K562 (cell line): ENCODE data around the gene ADCY4. TPM values are rescaled to one million over a fixed set of nuclear protein-coding genes. Genes with fewer than 3 reads are reported as not detected.

Source experiments
- DNMT1 ChIP-seq: fragments of 450-650 bp; IDR thresholded peaks from 2 replicates; pipeline ENCODE4 v1.6.1; 2016; ENCODE audit warnings: antibody characterized with exemption, mild to moderate bottlenecking
- E2F1 ChIP-seq: sonication (generic); formaldehyde crosslinking; IDR thresholded peaks from 2 replicates; pipeline ENCODE4 v1.8.1; 2023; ENCODE audit warnings: mild to moderate bottlenecking, missing genetic modification reagents, moderate library complexity
- MAX ChIP-seq: sonication (generic); formaldehyde crosslinking; IDR thresholded peaks from 2 replicates; pipeline ENCODE4 v1.9.0; 2022; ENCODE audit warnings: mild to moderate bottlenecking, missing genetic modification reagents
- RERE ChIP-seq: sonication (generic); formaldehyde crosslinking; IDR thresholded peaks from 2 replicates; pipeline ENCODE4 v1.8.0; 2023; ENCODE audit warnings: missing genetic modification reagents, mild to moderate bottlenecking, borderline replicate concordance
- THRA ChIP-seq: fragments of 450-650 bp; IDR thresholded peaks from 2 replicates; pipeline ENCODE4 v1.6.1; 2017; ENCODE audit warnings: mild to moderate bottlenecking, moderate library complexity
- ZBTB8A ChIP-seq: fragments of 450-650 bp; IDR thresholded peaks from 2 replicates; pipeline ENCODE4 v1.6.1; 2018; ENCODE audit warnings: mild to moderate bottlenecking, moderate library complexity; ENCODE audit not compliant: partially characterized antibody
- ZNF12 ChIP-seq: sonication (generic); formaldehyde crosslinking; IDR thresholded peaks from 2 replicates; pipeline ENCODE4 v1.4.0; 2020; ENCODE audit warnings: mild to moderate bottlenecking, missing genetic modification reagents
- ZNF318 ChIP-seq, 2 experiments: fragments of 450-650 bp; IDR thresholded peaks; 2 replicates each; pipeline ENCODE4 v1.6.1; 2016; ENCODE audit warnings: mild to moderate bottlenecking in 2 of 2, borderline replicate concordance in 1 of 2, low read depth in 1 of 2, moderate library complexity in 1 of 2
- polyA plus RNA-seq, 8 experiments: library from polyadenylated mRNA; depleted of rRNA in 4 of 8; stranded (reverse) in 5 of 8; unstranded in 3 of 8; fragments of >200 nt; fragmentation: Nextera tagmentation in 2 of 8; fragmentation: Illumina TruSeq in 1 of 8; extraction: Ambion mirVana in 2 of 8; extraction: Trizol in 1 of 8; gene quantifications; 2 replicates each; pipeline versions ENCODE4 v1.2.1 to v1.2.3, GENCODE V29; 2011 to 2014; ENCODE audit warnings: inconsistent platforms in 1 of 8, missing spikeins in 1 of 8
- total RNA-seq, 7 experiments: library from RNA; depleted of rRNA in 6 of 7; stranded (reverse); fragments of >200 nt in 6 of 7; fragmentation: Illumina TruSeq in 2 of 7; extraction: Trizol in 2 of 7; gene quantifications; 2 replicates each; pipeline versions ENCODE4 v1.2.1 to v1.2.3, GENCODE V29; 2011 to 2021; ENCODE audit warnings: low replicate concordance in 1 of 7

Gene ADCY4
- total and polyA plus RNA-seq, 9 of the 15 experiments (the other 6 are each of a cell fraction or from before 2014, with no cell fraction given), result 0.04 to 0.31 (median 0.15) TPM; not detected in 2

GRCh38 chr14:24271134-24271833 is 63.6 kb downstream of the ADCY4 start, which contains the start of gene RABGGTA (continued):
- no peak for TF ChIP-seq RERE (CRISPR knock-in tag)
- TF ChIP-seq DNMT1, result no peak
- TF ChIP-seq MAX, result peak; percentile 88
- peak; percentile 79 for TF ChIP-seq ZNF12 (CRISPR knock-in tag)
- no peak for TF ChIP-seq ZNF318 (IDR thresholded peaks at IDR 0.05; ENCODE audit: borderline replicate concordance in 1 of 2, low read depth in 1 of 2)
- no peak for TF ChIP-seq ZBTB8A
- peak; percentile 41; the same call in 1 of the 2 replicates for TF ChIP-seq E2F1
- no peak for TF ChIP-seq THRA
